Osteocyte (in vitro differentiated cells): ENCODE measurements around the gene RDH14. TPM values are rescaled to one million over a fixed set of nuclear protein-coding genes. Genes with fewer than 3 reads are reported as not detected.
A peak's percentile ranks its signal among the peaks of the same experiment; 100 is the strongest.

ENCODE experiments used
- DNase-seq: peaks from one replicate; pipeline ENCODE4 v3.0.0; 2021; ENCODE audit warnings: mixed read lengths; ENCODE audit not compliant: unreplicated experiment; ENCODE audit errors: extremely low spot score
- H3K27ac Mint-ChIP-seq: one replicate; pipeline ENCODE4 v1.8.0; 2021; ENCODE audit warnings: mild to moderate bottlenecking, mixed read lengths; ENCODE audit not compliant: unreplicated experiment
- H3K27me3 Mint-ChIP-seq: one replicate; pipeline ENCODE4 v1.8.0; 2021; ENCODE audit warnings: mixed read lengths; ENCODE audit not compliant: unreplicated experiment
- H3K36me3 Mint-ChIP-seq: one replicate; pipeline ENCODE4 v1.8.0; 2021; ENCODE audit warnings: mixed read lengths; ENCODE audit not compliant: unreplicated experiment
- H3K4me1 Mint-ChIP-seq: one replicate; pipeline ENCODE4 v1.8.0; 2021; ENCODE audit warnings: mixed read lengths; ENCODE audit not compliant: unreplicated experiment
- H3K4me3 Mint-ChIP-seq: one replicate; pipeline ENCODE4 v1.8.0; 2021; ENCODE audit warnings: mild to moderate bottlenecking, moderate library complexity, mixed read lengths; ENCODE audit not compliant: unreplicated experiment
- H3K9me3 Mint-ChIP-seq: one replicate; pipeline ENCODE4 v1.8.0; 2021; ENCODE audit warnings: mixed read lengths; ENCODE audit not compliant: unreplicated experiment
- CTCF ChIP-seq: fragments of 200-600 bp; sonication (generic); IDR thresholded peaks from 2 replicates; pipeline ENCODE4 v1.5.0; 2021; ENCODE audit warnings: antibody characterized with exemption, mild to moderate bottlenecking, moderate library complexity
- total RNA-seq: library from RNA; stranded (reverse); gene quantifications from 2 replicates; pipeline ENCODE4 v1.2.1, GENCODE V29; 2021

The RDH14 gene
- total RNA-seq, 1 donor from 2014 or later: 19.0 TPM

DNA sequence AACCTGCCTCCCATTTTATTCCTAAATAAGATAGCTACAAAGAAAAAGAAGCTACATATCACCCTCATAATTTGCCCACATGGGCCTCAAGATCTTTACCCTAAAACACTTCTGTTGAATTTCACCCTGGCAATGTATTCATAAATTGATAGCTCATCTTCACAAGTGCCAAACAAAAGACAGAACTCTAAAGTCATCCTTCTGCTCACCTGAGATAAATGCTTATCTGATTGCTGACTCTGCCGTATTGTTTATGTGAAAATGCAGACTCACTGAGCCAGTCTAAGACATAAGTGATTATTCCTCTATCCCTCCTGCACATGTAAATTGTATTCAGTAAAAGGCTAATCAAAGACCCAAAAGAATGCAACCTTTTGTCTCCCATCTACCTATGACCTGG, 2.0 kb downstream of the RDH14 start:
- no peaks in the 10 kb centered on the region for H3K9me3 Mint-ChIP-seq
- peak overlapping the region; percentile 11 for H3K4me3 Mint-ChIP-seq
- no peak for TF ChIP-seq CTCF
- H3K4me1 Mint-ChIP-seq: peaks cover 35% of the 10 kb centered on the region
- H3K36me3 Mint-ChIP-seq: peaks cover 18% of the 10 kb centered on the region
- H3K27ac Mint-ChIP-seq: peak overlapping the region; percentile 97
- no peaks in the 10 kb centered on the region for H3K27me3 Mint-ChIP-seq
- DNase-seq: no peak

DNA sequence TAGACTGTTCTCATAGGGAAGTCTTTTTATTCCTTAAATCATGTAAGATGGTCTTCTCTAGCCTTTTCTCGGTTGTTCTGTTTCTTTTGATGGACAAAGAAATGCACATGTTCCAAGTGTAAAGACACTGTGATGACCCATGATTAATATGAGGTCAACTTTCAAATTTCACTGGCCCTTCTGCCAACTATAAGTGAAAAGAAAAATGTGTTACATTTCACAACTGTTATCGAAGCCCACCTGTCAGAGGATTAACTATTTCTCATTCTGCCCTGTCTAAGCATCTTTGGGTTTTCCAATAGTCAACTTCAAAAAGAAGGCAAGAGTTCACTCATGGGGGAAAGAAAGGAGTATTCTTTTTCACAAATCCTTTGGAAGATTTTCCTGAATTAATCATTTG, 3.3 kb downstream of the RDH14 start:
- no peak for DNase-seq
- Mint-ChIP-seq H3K27ac (no peak overlapping the region), H3K4me1 (peaks cover 45% of the 10 kb centered on the region), H3K9me3 (no peaks in the 10 kb centered on the region), H3K27me3 (no peaks in the 10 kb centered on the region), H3K36me3 (peaks cover 21% of the 10 kb centered on the region), H3K4me3 (no peak overlapping the region)
- TF ChIP-seq CTCF: no peak

- peaks cover 19% of the 10 kb centered on the region for H3K4me1 Mint-ChIP-seq
- no peaks in the 10 kb centered on the region for H3K27me3 Mint-ChIP-seq
- H3K4me3 Mint-ChIP-seq: no peak overlapping the region
- no peak overlapping the region for H3K27ac Mint-ChIP-seq
- TF ChIP-seq CTCF: no peak
- no peak for DNase-seq
- H3K9me3 Mint-ChIP-seq: no peaks in the 10 kb centered on the region
- H3K36me3 Mint-ChIP-seq: peaks cover 27% of the 10 kb centered on the region
Measured at GRCh38 chr2:18552351-18553077, 7.9 kb downstream of the RDH14 start.

DNA sequence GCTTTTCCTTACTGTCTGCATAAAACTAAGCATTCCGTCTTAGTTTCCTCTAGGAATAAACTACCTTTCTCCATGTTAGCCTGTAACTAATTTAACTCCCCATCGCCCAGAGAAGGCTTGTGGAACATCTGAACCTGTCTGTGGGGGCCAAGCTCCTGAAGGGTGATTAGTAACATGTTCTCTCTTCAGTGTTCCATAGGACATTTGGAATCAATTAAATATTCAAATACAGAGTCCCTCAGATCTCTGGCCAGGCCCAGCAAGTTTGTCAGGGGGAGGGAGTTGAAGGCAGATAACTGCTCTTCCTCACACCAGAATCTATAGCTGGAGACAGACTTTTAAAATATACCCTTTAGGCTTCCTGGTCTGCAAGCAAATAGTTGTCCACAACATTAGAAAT, 8.8 kb downstream of the RDH14 start:
- Mint-ChIP-seq H3K27ac (no peak overlapping the region), H3K4me1 (peaks cover 13% of the 10 kb centered on the region), H3K27me3 (no peaks in the 10 kb centered on the region), H3K9me3 (no peaks in the 10 kb centered on the region), H3K4me3 (no peak overlapping the region), H3K36me3 (peaks cover 26% of the 10 kb centered on the region)
- no peak for TF ChIP-seq CTCF
- no peak for DNase-seq

DNA sequence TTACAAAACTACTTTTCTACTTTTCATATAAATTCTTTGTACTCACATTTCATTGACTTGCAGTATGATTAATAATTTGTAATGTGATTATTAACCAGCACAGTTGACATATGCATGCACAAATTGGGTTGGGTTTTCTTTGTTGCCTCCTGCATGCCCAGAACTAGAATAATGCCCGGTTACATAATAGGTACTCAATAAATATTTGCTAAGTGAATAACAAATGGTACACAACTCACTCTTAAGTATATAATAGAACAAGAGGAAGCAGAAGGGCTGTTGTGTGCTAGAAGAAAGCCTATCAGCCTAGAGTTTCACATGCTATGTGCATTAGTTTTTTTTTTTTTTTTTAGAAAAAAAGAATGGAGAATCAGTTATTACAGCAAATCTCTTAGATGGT, 9.3 kb downstream of the RDH14 start:
- H3K27ac Mint-ChIP-seq: no peak overlapping the region
- H3K9me3 Mint-ChIP-seq: no peaks in the 10 kb centered on the region
- H3K4me1 Mint-ChIP-seq: peaks cover 13% of the 10 kb centered on the region
- TF ChIP-seq CTCF: no peak
- no peak for DNase-seq
- peaks cover 26% of the 10 kb centered on the region for H3K36me3 Mint-ChIP-seq
- no peak overlapping the region for H3K4me3 Mint-ChIP-seq
- no peaks in the 10 kb centered on the region for H3K27me3 Mint-ChIP-seq
